Measurements from ENCODE around the gene TMEM150A. TPM values are rescaled to one million over a fixed set of nuclear protein-coding genes. Genes with fewer than 3 reads are reported as not detected.
A peak's percentile ranks its signal among the peaks of the same experiment; 100 is the strongest.

Gene TMEM150A
- total RNA-seq, 6 experiments from 2014 or later = 20.0 to 26.7 (median 21.9) TPM

DNA sequence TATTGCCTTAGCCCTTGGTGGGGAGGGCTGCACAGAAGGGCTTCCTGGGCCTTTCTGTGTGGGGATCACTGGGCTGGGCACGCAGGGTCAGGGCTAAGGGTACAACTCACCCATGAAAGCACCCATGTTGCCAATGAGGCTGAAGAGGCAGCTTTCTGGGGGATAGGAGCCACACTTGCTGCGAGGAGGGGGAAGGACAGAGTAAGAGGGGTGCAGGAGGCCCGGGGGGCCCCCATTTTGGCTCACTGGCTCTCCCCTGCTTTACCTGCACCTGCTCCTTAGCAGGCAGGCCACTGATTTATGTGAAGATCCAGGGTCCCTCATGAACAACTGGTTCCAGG, 2.3 kb downstream of the TMEM150A start:
- TF ChIP-seq CTCF (IDR thresholded peaks at IDR 0.05) = no peak
- TF ChIP-seq POLR2A (IDR thresholded peaks at IDR 0.05) = no peak
- Histone ChIP-seq H3K27ac (no peak overlapping the region), H3K27me3 (no peaks in the 10 kb centered on the region), H3K4me1 (peaks cover 0 to 51% (median 22%) of the 10 kb centered on the region in 4 donors), H3K4me3 (no peak overlapping the region), H3K36me3 (peaks cover 0 to 26% (median 3%) of the 10 kb centered on the region in 4 donors), H3K9me3 (no peaks in the 10 kb centered on the region)
- 90% methylated on average over 2 of the region's 3 CpGs for WGBS (ENCODE audit: insufficient coverage, low coverage, low lambda C conversion rate, missing lambda C conversion rate)
- DNase-seq (no peak), ATAC-seq (no peak)
- intact Hi-C loops (cut with DNase I) = no loop called here

GRCh38 chr2:85599468-85600234, 2.8 kb downstream of the TMEM150A start:
- Histone ChIP-seq H3K36me3 (peaks cover 0 to 26% (median 3%) of the 10 kb centered on the region in 4 donors), H3K9me3 (no peaks in the 10 kb centered on the region), H3K27ac (no peak overlapping the region), H3K4me1 (peaks cover 0 to 47% (median 21%) of the 10 kb centered on the region in 4 donors), H3K27me3 (no peaks in the 10 kb centered on the region), H3K4me3 (no peak overlapping the region)
- TF ChIP-seq CTCF (IDR thresholded peaks at IDR 0.05) = no peak
- intact Hi-C loops (cut with DNase I) = no loop called here
- ATAC-seq = no peak
- WGBS (ENCODE audit: insufficient coverage, low coverage, low lambda C conversion rate, missing lambda C conversion rate) = 33% methylated on average over 10 of the region's 17 CpGs
- DNase-seq = no peak

- Histone ChIP-seq H3K9me3 (no peaks in the 10 kb centered on the region), H3K4me3 (no peak overlapping the region), H3K27ac (peak overlapping the region in 1 of 3 donors; percentile 14), H3K27me3 (no peaks in the 10 kb centered on the region), H3K4me1 (peaks cover 0 to 44% (median 20%) of the 10 kb centered on the region in 4 donors), H3K36me3 (peaks cover 0 to 26% (median 3%) of the 10 kb centered on the region in 4 donors)
- DNase-seq (no peak), ATAC-seq (no peak)
- TF ChIP-seq CTCF (IDR thresholded peaks at IDR 0.05) (no peak), POLR2A (IDR thresholded peaks at IDR 0.05) (no peak)
- 52% methylated on average over 9 of the region's 14 CpGs for WGBS (ENCODE audit: insufficient coverage, low coverage, low lambda C conversion rate, missing lambda C conversion rate)
- intact Hi-C loops (cut with DNase I) = no loop called here
These were observed 3.7 kb downstream of the TMEM150A start for GRCh38 chr2:85598594-85599340.

GRCh38 chr2:85597241-85597640, 5.3 kb downstream of the TMEM150A start:
- no peak for DNase-seq
- H3K4me3 ChIP-seq = no peak overlapping the region
- WGBS (ENCODE audit: insufficient coverage, low coverage, low lambda C conversion rate, missing lambda C conversion rate) = 87% methylated on average over 3 of the region's 5 CpGs

More at GRCh38 chr2:85597241-85597640, 5.3 kb downstream of the TMEM150A start:
- Histone ChIP-seq H3K4me1 (peaks cover 0 to 50% (median 19%) of the 10 kb centered on the region in 4 donors), H3K27me3 (no peaks in the 10 kb centered on the region), H3K27ac (no peak overlapping the region), H3K9me3 (no peaks in the 10 kb centered on the region), H3K36me3 (peaks cover 0 to 26% (median 3%) of the 10 kb centered on the region in 4 donors)
- no peak for ATAC-seq
- intact Hi-C loops (cut with DNase I) = no loop called here
- TF ChIP-seq POLR2A (IDR thresholded peaks at IDR 0.05) (no peak), CTCF (IDR thresholded peaks at IDR 0.05) (no peak)
